Activated effector memory CD4-positive, alpha-beta T cell treated with anti-CD3 and anti-CD28 coated beads, Interleukin-2, amount 50 U/mL, for 16 hours (primary cell): ENCODE data around the gene NCR2.
A peak's percentile ranks its signal among the peaks of the same experiment; 100 is the strongest.
"Not testable (repeated sequence)": the region's sequence is repeated elsewhere in the genome, so short reads cannot be mapped to it uniquely, and the experiment has no call there.

Experiments used
- DNase-seq: peaks from one replicate; pipeline ENCODE4 v3.0.0-alpha.2; 2020

The NCR2 gene, protein sequence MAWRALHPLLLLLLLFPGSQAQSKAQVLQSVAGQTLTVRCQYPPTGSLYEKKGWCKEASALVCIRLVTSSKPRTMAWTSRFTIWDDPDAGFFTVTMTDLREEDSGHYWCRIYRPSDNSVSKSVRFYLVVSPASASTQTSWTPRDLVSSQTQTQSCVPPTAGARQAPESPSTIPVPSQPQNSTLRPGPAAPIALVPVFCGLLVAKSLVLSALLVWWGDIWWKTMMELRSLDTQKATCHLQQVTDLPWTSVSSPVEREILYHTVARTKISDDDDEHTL

DNA sequence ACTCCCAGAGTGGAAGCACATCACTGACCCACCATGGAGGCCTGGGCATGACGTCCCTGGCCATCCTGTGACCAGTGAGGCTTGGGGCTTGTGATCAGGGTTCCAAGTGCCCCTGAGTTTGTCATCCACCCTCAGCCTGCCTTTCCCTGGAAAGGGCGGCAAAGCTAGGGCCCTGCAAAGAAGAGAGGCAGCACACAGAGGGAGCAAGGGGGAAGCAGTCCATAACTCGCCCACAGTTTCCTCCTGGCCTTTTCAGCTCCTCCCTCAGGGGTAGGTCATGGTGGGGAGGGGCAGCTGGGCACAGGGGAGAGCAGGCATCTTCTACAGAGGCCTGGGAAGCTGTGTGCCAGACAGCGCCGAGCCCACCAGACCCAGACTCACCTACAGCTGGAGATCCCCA is at the start of gene NCR2:
Gene NCR2 (plus strand): TSS at position 313 of the 400 bp plus-strand sequence. CDS start 269 bp downstream, outside the sequence.
- DNase-seq, result no peak

DNA sequence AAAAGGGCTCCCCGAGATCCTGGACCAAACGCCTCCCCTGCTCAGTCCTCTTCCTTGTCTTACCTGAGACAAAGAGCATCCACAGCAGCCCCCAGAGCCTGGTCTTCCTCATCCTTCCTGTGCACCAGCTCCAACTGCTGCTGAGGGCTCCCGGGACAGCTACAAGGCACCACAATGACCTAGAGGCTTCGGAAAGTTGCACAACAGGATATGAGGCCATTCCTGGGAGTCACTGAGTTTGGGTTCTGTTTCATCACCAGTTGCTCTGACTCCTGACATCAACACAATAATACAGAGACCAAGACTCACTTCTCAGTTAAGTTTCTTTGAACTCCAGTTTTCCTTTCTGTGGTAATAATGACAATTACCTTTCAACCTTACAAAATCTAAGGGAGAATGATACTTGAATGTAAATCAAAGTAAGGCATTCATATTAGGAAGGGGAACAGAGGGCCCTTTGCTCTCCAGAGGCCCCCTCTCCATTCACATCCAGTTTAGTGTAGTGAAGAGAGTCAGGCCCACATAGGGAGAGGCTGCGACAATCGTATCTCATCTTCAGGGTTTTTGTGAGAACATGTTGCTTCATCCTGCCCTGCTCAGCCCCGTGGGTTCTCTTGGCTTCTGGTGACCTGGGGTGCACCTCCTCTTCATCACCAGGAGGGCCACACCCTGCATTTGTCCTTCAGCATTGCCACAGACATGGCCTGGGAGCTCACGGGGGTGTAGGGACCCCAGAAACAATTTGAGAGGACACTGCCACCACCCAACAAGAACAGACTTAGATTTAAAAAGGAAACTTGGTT is 48.7 kb upstream of the NCR2 start, which contains the start of gene TREM1:
Gene TREM1 (minus strand): TSS at position 139 of the 803 bp plus-strand sequence. CDS start 27 bp downstream, at position 112.
- no peak for DNase-seq

DNA sequence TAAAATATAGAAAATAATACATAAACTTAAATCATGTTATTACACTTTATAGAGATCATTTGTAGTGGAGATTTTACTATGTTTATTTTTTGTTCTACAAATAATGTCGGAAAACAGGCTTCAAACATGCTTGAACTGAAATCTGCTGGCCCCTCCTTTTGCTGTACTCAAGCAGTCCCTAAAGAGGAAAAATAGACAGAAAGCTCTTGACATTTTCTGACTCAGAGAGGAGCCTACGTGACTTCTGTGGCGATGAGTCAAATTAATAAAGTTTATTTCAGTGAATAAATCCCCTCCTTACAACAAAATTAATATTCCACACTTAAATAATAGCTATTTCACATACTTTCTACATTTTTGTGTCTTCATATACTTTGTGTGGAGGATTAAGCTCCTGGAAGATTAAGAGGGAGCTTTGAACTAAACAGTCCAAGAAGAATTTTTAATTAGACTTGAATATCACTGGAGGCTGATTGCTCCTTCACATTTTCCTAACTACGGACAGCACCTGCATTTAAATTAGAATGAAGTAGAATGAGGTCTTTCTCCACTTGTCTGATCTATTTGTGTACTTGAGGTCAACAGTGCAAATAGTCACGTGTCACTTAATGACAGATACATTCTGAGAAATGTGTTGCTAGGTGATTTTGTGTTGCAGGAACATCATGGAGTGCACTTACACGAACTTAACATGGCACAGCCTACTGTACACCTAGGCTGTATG is 47.2 kb upstream of the NCR2 start:
- no peak for DNase-seq

DNA sequence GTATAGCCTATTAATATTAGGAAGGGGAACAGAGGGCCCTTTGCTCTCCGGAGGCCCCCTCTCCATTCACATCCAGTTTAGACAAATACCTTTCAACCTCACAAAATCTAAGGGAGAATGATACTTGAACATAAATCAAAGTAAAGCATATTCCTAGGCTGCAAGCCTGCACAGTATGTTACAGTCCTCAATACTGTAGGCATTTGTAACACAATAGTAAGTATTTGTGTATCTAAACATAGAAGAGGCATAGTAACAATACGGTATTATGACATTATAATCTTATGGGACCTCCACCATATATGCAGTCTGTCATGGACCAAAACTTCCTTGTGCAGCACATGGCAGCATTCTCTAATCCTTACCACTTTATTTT is 46.7 kb upstream of the NCR2 start:
- no peak for DNase-seq

DNA sequence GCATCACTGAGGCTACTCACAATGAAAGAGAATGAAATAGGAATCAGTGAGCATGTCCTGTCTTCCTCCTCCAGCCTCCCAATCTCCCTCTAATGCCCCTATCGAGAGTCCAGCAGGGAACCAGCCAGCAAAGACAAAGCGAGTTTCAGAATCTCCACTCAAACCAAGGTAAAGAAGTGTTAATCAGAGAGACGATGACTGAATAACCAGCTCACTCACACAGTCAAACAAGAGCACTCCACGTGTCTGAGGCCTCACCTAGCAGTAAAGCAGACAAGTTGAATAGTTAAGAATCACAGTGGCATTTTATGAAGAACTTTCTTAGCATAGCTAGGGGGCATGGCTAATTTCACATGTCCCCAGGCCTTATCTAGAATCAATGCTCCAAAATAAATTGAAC is 45.6 kb upstream of the NCR2 start:
- no peak for DNase-seq

DNA sequence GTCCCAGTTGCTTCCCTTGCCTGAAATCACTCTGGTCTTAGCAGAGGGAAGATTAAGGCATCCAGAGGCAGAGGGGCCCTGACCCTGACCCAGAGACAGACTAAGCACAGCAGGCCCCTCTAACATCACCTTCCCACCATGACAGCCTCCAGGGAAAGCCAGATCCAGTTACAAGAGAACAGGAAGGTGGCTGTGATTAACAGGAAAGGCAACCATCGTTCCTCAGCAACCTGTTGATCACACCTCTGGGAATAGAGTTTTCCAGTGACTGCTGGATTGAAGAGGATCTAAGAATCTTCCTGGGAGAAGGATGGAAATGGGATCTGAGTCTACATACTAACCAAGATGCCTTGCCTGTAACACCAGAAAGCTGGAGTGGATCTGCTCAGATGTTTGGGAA is 43.7 kb upstream of the NCR2 start:
- no peak for DNase-seq

DNA sequence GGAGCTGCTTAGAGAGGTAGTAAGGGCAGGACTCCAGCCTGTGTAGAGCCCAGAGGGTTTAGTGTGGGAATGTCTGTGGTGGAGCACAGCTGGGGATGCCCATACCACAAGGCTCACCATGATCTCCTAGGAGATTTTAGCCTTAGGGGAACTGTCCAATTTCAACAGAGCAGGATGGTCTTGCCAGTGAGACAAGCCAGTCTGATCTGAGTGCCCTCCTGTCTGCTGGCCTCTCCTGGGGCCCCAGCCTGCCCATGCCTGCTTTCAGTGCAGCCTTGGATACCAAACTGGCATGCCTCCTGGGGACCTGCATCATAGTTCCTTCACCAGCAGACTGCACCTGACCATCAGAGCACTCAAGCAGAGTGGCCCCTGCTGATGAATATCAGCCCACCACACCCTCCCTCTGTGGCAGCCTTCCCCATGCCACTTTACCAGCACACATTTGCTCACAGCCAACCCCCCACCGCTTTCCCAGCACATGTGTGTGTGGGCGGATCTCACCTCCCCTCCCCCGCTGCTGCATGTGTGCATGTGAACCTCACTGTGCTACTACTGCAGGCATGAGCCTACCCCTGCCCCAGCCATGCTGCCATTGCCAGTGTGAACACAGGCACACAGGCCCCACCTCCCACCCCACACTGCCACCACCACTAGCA is 41.1 kb upstream of the NCR2 start:
- no peak for DNase-seq

DNA sequence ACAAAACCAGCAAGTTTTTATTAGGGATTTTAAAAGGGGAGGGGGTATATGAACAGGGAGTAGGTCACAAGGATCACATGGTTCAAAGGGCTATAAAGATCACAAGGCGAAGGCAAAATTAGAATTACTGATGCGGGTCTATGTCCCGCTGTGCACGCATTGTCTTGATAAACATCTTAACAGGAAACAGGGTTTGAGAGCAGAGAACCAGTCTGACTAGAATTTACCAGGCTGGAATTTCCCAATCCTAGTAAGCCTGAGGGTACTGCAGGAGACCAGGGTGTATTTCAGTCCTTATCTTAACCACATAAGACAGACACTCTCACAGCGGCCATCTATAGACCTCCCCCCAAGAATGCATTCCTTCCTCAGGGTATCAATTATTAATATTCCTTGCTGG is 38.2 kb upstream of the NCR2 start:
- not testable (repeated sequence) for DNase-seq

DNA sequence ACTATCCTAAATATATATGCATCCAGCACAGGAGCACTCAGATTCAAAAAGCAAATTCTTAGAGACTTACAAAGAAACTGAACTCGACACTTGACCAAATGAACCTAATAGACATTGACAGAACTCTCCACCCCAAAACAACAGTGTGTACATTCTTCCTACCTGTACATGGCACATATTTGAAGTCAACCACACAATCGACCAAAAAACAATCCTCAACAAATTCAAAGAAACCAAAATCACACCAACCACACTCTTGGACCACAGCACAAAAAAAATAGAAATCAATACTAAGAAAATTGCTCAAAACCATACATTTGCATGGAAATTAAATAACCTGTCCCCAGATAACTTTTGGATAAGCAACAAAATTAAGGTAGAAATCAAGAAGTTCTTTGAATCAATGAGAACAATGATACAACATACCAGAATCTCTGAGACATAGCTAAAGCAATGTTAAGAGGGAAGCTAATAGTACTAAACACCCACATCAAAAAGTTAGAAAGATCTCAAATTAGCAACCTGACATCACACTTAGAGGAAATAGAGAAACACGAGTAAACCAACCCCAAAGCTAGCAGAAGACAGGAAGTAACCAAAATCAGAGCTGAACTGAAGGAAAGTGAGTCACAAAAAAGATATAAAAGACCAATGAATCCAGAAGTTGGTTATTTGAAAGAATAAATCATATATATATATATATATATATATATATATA is 36.5 kb upstream of the NCR2 start:
- no peak for DNase-seq

DNA sequence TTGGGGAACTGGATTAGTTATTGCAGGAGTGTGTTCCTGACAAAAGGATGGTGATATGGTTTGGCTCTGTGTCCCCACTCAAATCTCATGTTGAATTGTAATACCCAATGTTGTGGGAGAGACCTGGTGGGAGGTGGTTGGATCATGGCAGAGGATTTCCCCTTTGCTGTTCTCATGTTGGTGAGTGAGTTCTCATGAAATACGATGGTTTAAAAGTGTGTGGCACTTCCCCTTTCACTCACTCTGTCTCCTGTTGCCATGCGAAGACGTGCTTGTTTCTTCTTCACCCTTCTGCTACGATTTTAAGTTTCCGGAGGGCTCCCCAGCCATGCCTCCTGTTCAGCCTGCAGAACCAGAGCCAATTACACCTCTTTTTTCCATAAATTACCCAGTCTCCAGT is 32.8 kb upstream of the NCR2 start:
- no peak for DNase-seq

DNA sequence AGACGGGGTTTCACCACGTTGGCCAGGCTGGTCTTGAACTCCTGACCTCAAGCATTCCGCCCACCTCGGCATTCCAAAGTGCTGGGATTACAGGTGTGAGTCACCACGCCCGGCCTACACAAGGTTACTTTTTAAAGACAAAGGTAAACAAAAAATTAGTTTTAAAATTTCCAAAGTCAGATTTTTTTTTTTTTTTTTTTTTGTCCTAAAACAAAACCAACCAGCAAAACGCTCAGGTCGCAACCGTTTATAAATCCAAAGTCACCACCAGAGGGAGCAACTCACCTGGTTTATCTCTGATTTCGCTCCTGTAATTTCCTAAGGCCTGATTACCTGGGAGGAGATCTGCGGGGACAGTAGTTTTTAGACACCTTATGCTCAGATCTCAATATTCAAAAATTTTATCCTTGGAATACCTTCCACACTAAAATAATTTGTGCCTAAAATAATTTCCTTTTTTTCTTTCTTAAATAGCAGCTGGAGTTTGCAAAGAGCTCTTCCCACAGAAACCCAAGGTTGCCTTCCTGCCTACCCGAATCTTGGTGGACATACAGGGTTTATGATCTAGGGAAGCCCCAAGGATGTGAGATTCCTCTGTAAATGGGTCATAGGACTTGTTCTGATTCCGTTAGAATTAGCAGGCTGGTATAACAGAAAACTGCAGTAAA is 29.1 kb upstream of the NCR2 start:
- peak; percentile 66 for DNase-seq

DNA sequence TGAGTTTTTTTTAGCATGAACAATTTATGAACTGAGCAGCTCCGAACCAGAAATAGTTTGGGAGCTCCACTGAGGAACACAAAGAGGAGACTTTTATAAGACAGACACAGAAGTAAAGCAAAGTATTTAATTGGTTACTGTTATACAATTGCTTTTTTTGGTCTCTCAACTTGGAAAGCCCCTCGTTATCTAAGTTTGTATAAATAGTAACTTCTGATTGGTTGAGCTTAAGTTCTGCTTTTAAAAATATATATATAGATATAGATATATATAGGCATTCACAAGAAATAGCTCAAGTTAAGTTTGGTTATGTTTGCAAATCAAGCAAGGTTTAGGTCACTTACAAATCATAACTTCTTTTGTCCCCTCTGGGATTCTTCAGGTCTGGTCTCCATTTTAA is 20.2 kb upstream of the NCR2 start:
- DNase-seq, result no peak

DNA sequence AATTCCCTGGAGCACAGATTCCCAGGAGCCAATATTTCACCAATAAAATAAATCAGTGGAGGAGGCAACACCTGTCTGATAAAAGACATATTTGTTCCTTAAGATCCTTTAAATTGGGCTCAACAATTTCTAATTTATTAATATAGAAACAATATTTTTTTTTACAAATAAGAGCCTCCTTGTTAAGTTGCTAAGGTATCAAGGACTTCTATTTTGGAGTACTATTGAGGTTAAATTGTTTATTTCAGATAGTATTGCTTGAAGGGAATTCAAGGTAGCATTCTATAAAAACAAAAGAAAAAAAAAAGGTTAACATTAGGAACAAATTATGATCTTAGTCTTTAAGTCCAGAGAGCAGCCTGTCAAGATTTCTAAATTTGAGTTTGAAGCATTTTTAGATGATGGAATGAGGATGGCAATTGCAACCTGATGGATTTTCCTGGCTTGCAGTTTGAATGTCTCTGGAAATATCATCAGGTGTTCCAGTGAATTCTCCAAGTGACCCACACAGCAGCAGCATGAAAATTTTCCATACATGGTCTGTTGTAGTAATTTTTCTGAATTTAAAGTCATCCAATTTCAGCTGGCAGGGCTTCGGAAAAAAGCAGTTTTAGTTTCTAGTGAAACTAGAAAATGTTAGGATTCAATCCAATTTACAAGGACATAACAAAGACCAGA is 19.3 kb upstream of the NCR2 start:
- DNase-seq, result no peak

DNA sequence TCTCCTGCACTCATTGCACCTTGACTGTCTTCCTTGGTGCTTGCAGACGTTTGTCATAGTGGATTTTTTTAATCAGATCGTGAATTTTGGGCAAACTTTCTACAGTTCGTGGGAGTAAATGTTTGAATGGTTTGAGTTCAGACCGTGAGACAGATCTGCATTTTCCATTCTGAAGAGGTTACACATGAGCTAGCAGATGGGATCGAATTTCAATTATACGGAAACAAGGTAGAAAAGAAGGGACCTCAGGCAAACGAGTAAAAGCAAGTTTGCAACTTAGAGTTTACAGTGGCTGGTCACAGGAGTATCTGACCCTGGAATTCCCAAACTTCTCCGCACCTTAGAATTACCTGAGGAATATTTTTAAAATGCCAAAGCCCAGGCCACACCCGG is 17.2 kb upstream of the NCR2 start:
- DNase-seq, result no peak

DNA sequence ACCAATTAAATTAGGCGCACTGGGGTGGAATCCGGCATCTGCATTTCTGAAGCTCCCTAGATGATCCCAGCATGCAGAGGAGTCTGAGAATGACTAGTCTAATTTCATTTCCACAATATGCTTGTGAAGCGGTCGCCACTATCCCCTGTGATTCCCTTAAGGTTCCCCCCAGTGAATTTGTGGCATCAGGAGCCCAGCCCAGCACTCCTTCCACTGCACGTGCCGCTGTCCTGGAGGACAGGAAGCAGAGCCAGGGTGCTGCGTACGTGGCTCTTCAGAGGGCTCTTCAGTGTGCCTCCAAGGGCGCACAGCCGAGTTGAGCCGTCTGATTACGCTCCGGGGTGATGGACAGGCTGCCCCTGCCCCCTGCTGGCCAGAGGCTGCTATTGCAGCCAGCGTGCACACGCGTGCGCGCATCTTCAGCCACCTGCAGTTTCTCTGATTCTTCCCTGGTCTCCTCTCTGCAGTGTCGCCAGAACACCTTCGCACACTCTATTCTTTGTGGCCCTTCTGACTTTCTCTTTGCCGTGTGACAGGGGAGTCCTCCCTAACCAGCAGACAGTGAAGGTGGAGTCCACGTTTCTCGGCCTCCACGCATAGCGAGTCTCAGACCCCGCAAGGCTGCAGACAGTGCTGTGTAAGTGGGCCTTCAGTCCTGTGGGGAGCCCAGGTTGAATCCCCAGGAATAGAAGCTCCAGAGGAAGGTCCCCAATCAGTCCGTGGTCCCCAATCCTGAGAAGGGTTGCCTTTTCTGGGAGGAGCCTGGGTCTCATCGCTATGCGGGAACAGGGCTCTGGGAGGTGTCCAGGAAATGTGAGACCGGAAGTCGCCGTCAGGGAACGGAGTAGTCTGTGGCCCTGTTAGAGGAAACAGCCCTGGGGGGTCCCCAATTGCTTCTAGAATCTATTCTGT is 16.5 kb upstream of the NCR2 start:
- DNase-seq, result peak; percentile 91

DNA sequence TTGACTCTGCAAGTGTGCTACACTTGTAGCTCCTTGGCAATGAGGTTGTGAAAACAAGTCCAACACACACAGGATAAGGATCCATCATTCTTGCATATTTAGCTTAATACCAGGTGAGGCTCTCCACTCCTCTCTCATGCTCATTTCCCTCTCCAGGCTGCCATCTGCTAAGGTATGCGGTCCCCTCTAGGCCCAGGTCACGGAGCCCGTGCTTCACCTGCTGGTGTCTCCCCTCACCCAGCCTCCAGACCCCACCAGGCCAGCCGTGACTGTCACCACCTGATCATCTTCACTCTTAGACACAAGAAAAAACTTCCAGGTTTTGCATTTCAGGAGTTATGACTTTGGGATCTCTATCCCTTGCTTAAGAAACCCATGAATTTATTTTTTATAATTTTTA is 14.2 kb upstream of the NCR2 start:
- no peak for DNase-seq

DNA sequence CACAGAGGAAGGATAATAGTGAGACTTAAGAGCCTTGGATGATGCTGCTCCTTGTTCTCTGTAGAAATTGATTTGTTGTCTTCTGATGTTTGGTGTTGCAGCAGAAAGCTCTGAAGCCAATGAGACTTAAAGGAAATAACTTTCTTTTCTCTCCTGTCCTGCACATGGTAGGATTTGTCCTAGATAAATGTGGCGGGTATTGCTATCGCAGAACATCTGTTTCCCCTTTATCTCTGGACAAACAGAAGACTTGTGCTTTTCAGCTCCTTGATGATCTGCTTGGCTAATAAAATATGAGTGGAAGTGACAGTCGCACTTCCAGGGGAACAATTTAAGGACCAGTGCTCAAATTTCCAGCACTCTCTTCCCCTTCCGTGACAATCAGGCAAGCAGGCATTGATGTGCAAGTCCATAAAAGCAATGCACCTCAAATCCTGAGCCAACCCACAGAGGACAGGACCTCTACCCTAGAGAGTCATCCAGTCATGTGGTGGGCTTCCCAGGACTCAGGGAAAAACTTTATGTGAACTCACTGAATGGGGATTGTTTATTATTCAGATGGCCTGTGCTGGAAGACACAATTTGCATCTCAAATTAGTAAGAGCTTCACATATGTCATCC is 9.9 kb upstream of the NCR2 start:
- no peak for DNase-seq

DNA sequence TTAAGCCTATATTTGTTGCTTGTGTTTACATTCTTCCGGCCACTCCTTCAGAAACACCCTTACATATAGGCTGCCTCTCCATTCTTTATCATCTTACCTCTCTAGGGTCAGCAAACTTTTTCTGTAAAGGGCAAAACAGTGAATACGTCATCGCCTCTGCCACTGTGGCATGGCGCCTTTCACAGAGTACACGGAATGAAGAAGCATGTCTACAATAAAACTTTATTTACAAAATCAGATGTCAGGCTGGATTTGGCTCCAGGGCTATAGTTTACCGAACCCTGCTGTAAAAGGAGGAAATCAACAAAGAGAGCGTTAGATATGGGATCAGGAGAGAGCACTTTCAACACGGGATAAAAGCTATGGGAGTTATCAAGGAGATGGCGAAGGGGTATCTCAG is 9.3 kb upstream of the NCR2 start:
- no peak for DNase-seq

DNA sequence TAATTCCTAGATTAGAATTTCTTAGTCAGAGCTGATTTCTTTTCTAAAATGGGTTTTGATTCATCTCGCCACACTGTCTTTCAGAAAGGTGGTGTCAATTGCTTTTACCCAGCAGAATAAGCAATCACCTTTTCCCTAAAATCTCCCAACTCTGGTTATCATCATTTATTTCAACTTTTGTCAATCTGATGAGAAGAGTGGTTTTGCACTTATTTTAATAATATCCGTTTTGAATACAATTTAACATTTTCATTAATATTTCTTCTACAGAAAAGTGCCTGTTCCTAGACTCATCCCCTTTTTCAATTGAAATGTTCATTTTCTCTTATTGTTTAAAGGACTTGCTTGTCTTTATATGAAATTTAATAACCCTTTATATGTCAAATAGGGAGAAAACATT is 8.2 kb upstream of the NCR2 start:
- DNase-seq, result no peak
